Measurements from ENCODE around the gene PCGF3.

The PCGF3 gene

DNA sequence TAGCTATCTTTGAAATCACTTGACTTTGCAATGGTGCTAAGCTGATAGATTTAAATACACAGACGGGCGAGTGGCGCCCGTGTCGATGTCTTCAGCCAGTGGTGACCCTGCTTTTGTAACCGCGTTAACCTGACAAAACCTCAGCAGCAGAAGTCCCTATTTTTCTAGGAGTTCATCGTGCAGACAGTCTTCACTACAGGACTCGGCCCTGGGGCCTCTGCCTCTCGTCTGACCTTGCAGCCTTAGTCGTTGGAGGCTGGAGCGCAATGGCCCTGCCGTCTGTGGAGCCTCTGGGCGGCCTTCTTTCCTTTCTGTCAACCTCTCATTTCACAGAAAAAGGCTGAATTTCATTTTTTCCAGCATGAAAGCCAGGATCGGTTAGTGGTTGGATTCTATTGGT, 62.4 kb downstream of the PCGF3 start:
- no peak for TF ChIP-seq TCF4 (CRISPR knock-in tag; IDR thresholded peaks at IDR 0.05; ENCODE audit: borderline replicate concordance)
- TF ChIP-seq ZNF8 (CRISPR knock-in tag; IDR thresholded peaks at IDR 0.05): no peak
- TF ChIP-seq TSHZ2 (CRISPR knock-in tag; IDR thresholded peaks at IDR 0.05): no peak
- TF ChIP-seq ISL1 (CRISPR knock-in tag; IDR thresholded peaks at IDR 0.05): no peak
- TF ChIP-seq ZFP3 (CRISPR knock-in tag; IDR thresholded peaks at IDR 0.05): no peak
- ATAC-seq: no peak

DNA sequence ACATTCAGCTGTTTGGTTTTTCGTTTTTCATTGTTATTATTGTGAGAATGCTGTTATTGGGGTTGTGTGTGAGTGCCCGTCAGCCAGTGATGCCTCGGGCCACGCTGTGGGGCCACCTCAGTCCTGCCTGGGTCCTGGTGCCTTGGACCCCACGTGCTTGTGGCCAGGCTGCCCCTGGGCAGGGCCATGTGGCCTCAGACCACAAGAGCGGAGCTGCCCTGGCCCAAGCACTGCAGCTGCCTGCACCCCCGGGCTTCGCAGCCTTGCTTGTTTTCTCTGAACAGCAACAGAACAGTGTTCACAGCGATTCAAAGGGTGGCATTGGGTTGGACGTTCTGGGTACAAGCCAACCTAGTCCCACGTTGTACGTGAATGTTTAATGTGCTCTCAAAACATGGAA, 63.4 kb downstream of the PCGF3 start:
- TF ChIP-seq ZFP30 (CRISPR knock-in tag; IDR thresholded peaks at IDR 0.05) (no peak), POU6F1 (CRISPR knock-in tag; IDR thresholded peaks at IDR 0.05; ENCODE audit: borderline replicate concordance, low read depth) (no peak), CSDC2 (CRISPR knock-in tag; IDR thresholded peaks at IDR 0.05) (no peak), ESRRG (CRISPR knock-in tag; IDR thresholded peaks at IDR 0.05) (no peak), TSHZ2 (CRISPR knock-in tag; IDR thresholded peaks at IDR 0.05) (no peak), ZNF70 (CRISPR knock-in tag; IDR thresholded peaks at IDR 0.05) (no peak)
- TF ChIP-seq, protein P1, sequence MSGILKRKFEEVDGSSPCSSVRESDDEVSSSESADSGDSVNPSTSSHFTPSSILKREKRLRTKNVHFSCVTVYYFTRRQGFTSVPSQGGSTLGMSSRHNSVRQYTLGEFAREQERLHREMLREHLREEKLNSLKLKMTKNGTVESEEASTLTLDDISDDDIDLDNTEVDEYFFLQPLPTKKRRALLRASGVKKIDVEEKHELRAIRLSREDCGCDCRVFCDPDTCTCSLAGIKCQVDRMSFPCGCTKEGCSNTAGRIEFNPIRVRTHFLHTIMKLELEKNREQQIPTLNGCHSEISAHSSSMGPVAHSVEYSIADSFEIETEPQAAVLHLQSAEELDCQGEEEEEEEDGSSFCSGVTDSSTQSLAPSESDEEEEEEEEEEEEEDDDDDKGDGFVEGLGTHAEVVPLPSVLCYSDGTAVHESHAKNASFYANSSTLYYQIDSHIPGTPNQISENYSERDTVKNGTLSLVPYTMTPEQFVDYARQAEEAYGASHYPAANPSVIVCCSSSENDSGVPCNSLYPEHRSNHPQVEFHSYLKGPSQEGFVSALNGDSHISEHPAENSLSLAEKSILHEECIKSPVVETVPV (CRISPR knock-in tag; IDR thresholded peaks at IDR 0.05): no peak
- no peak for ATAC-seq

DNA sequence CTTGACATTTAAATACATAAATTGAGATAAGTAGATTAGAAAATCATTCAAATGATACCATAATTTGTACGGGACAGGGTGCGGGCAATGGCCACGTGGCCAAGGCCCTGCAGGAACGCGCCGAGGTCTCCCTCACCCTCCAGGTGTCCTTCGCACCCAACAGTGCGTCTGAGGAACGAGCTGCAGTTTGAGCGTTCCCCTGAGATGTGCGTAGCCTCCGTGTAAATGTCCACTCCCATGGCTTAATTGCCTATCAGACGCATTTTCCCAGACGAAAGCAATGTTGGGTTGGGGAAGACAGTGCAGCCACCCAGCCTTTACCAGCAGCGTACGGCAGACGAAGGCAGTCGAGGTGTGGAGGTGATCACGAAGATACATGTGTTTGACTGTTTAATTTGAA, 63.9 kb downstream of the PCGF3 start:
- TF ChIP-seq, protein P2, sequence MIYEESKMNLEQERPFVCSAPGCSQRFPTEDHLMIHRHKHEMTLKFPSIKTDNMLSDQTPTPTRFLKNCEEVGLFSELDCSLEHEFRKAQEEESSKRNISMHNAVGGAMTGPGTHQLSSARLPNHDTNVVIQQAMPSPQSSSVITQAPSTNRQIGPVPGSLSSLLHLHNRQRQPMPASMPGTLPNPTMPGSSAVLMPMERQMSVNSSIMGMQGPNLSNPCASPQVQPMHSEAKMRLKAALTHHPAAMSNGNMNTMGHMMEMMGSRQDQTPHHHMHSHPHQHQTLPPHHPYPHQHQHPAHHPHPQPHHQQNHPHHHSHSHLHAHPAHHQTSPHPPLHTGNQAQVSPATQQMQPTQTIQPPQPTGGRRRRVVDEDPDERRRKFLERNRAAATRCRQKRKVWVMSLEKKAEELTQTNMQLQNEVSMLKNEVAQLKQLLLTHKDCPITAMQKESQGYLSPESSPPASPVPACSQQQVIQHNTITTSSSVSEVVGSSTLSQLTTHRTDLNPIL (CRISPR knock-in tag; IDR thresholded peaks at IDR 0.05; ENCODE audit: low read depth): no peak
- no peak for TF ChIP-seq RARB (CRISPR knock-in tag; IDR thresholded peaks at IDR 0.05)
- no peak for TF ChIP-seq ZFP3 (CRISPR knock-in tag; IDR thresholded peaks at IDR 0.05)
- no peak for TF ChIP-seq ZFP30 (CRISPR knock-in tag; IDR thresholded peaks at IDR 0.05)
- TF ChIP-seq ZNF70 (CRISPR knock-in tag; IDR thresholded peaks at IDR 0.05): no peak
- TF ChIP-seq TOX (CRISPR knock-in tag; IDR thresholded peaks at IDR 0.05; ENCODE audit: borderline replicate concordance): no peak
- no peak for TF ChIP-seq BACH2 (CRISPR knock-in tag; IDR thresholded peaks at IDR 0.05; ENCODE audit: borderline replicate concordance)
- no peak for TF ChIP-seq CSDC2 (CRISPR knock-in tag; IDR thresholded peaks at IDR 0.05)
- no peak for TF ChIP-seq PATZ1 (CRISPR knock-in tag; IDR thresholded peaks at IDR 0.05; ENCODE audit: borderline replicate concordance)
- no peak for TF ChIP-seq ZNF8 (CRISPR knock-in tag; IDR thresholded peaks at IDR 0.05)
- ATAC-seq: no peak

Data from SK-N-SH treated with all-trans-retinoic acid at 6 μM for 48 hours (cell line).